Progenitor cell of endocrine pancreas (in vitro differentiated cells): ENCODE results near the gene PER2. TPM values are rescaled to one million over a fixed set of nuclear protein-coding genes. Genes with fewer than 3 reads are reported as not detected.

Experiments
- DNase-seq: peaks from one replicate; pipeline ENCODE4 v3.0.0; 2021; ENCODE audit warnings: low spot score; ENCODE audit not compliant: unreplicated experiment
- H3K27ac Mint-ChIP-seq: 2 replicates; pipeline ENCODE4 v1.8.0; 2021; ENCODE audit warnings: mild to moderate bottlenecking, moderate library complexity, mixed read lengths
- H3K27me3 Mint-ChIP-seq: 2 replicates; pipeline ENCODE4 v1.8.0; 2021; ENCODE audit warnings: mixed read lengths
- H3K36me3 Mint-ChIP-seq: 2 replicates; pipeline ENCODE4 v1.8.0; 2022; ENCODE audit warnings: mixed read lengths; ENCODE audit not compliant: insufficient read depth
- H3K4me1 Mint-ChIP-seq: 2 replicates; pipeline ENCODE4 v1.8.0; 2021; ENCODE audit warnings: low read depth, mixed read lengths
- H3K4me3 Mint-ChIP-seq: 2 replicates; pipeline ENCODE4 v1.8.0; 2021; ENCODE audit warnings: low read depth, mild to moderate bottlenecking, moderate library complexity, mixed read lengths
- H3K9me3 Mint-ChIP-seq: 2 replicates; pipeline ENCODE4 v1.8.0; 2021; ENCODE audit warnings: low read depth, mixed read lengths
- CTCF ChIP-seq: fragments of 200-600 bp; sonication (generic); IDR thresholded peaks from one replicate; pipeline ENCODE4 v1.5.0; 2021; ENCODE audit warnings: antibody characterized with exemption, mild to moderate bottlenecking; ENCODE audit not compliant: unreplicated experiment
- total RNA-seq: library from RNA; stranded (reverse); gene quantifications from 2 replicates; pipeline ENCODE4 v1.2.1, GENCODE V29; 2021

PER2 gene
- total RNA-seq, 1 donor from 2014 or later, result 20.2 TPM

GRCh38 chr2:238267341-238267710 lies 21.1 kb downstream of the PER2 start:
- H3K36me3 Mint-ChIP-seq, result peaks cover 20% of the 10 kb centered on the region
- no peak overlapping the region for H3K27ac Mint-ChIP-seq
- TF ChIP-seq CTCF, result no peak
- no peaks in the 10 kb centered on the region for H3K27me3 Mint-ChIP-seq
- H3K9me3 Mint-ChIP-seq, result no peaks in the 10 kb centered on the region
- no peak for DNase-seq
- no peak overlapping the region for H3K4me3 Mint-ChIP-seq
- peaks cover 22% of the 10 kb centered on the region for H3K4me1 Mint-ChIP-seq

GRCh38 chr2:238265605-238266004 lies 22.8 kb downstream of the PER2 start:
- H3K9me3 Mint-ChIP-seq, result no peaks in the 10 kb centered on the region
- no peak for DNase-seq
- H3K4me1 Mint-ChIP-seq, result peaks cover 9% of the 10 kb centered on the region
- H3K27me3 Mint-ChIP-seq, result no peaks in the 10 kb centered on the region
- H3K27ac Mint-ChIP-seq, result no peak overlapping the region
- no peak for TF ChIP-seq CTCF
- no peak overlapping the region for H3K4me3 Mint-ChIP-seq
- H3K36me3 Mint-ChIP-seq, result peaks cover 16% of the 10 kb centered on the region

GRCh38 chr2:238264072-238264460 lies 24.3 kb downstream of the PER2 start:
- peaks cover 18% of the 10 kb centered on the region for H3K36me3 Mint-ChIP-seq
- no peaks in the 10 kb centered on the region for H3K9me3 Mint-ChIP-seq
- no peak for TF ChIP-seq CTCF
- no peak for DNase-seq
- H3K27me3 Mint-ChIP-seq, result no peaks in the 10 kb centered on the region
- H3K4me1 Mint-ChIP-seq, result peaks cover 9% of the 10 kb centered on the region
- no peak overlapping the region for H3K4me3 Mint-ChIP-seq
- H3K27ac Mint-ChIP-seq, result no peak overlapping the region

- peak; percentile 67 for DNase-seq
- Mint-ChIP-seq H3K27me3 (no peaks in the 10 kb centered on the region), H3K4me3 (peak overlapping the region; percentile 31), H3K4me1 (peaks cover 9% of the 10 kb centered on the region), H3K36me3 (peaks cover 18% of the 10 kb centered on the region), H3K9me3 (no peaks in the 10 kb centered on the region), H3K27ac (peak overlapping the region; percentile 94)
- TF ChIP-seq CTCF, result peak; percentile 85
Observed at GRCh38 chr2:238263204-238264071, 25.0 kb downstream of the PER2 start.

GRCh38 chr2:238262496-238263122 lies 25.8 kb downstream of the PER2 start:
- DNase-seq, result no peak
- no peak overlapping the region for H3K4me3 Mint-ChIP-seq
- H3K4me1 Mint-ChIP-seq, result peaks cover 9% of the 10 kb centered on the region
- peaks cover 18% of the 10 kb centered on the region for H3K36me3 Mint-ChIP-seq
- no peaks in the 10 kb centered on the region for H3K27me3 Mint-ChIP-seq
- H3K27ac Mint-ChIP-seq, result no peak overlapping the region
- H3K9me3 Mint-ChIP-seq, result no peaks in the 10 kb centered on the region
- no peak for TF ChIP-seq CTCF
